Epithelial cell of esophagus (primary cell): Measurements from ENCODE around the gene ADPRH.
"Not testable (repeated sequence)": the region's sequence is repeated elsewhere in the genome, so short reads cannot be mapped to it uniquely, and the experiment has no call there.

Source experiments
- DNase-seq: peaks from one replicate; pipeline ENCODE4 v3.0.0; 2010; ENCODE audit warnings: low read depth
- H3K4me3 ChIP-seq: 2 replicates; pipeline ENCODE4 v1.5.1; 2011; ENCODE audit warnings: mild to moderate bottlenecking, low read length, control low read depth
- TF ChIP-seq, protein P1 (sequence below): IDR thresholded peaks from 2 replicates; pipeline ENCODE4 v1.5.1; 2011; ENCODE audit warnings: low read depth, mild to moderate bottlenecking, low read length, control low read depth, inconsistent platforms; ENCODE audit not compliant: insufficient read depth; ENCODE audit errors: missing control alignments

Gene ADPRH

DNA sequence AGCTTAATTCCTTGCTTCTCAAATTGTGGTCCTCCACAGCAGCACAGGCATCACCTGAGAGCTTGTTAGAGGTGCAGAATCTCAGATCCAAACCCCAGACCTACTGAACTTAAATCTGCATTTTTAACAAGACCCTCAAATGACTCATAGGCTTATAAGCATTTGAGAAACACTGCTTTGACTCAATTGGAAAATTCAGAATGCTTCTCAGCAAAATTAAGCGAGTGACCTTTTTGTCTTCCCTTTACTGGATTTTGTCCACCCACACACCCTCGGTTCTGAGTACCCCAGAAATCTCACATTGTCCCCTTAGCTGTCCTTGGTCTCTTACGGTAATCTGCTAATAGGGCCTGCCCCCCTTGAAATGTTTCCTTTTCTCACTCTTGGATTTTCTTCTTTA lies 37.7 kb upstream of the ADPRH start:
- no peak for DNase-seq
- TF ChIP-seq, protein P1, sequence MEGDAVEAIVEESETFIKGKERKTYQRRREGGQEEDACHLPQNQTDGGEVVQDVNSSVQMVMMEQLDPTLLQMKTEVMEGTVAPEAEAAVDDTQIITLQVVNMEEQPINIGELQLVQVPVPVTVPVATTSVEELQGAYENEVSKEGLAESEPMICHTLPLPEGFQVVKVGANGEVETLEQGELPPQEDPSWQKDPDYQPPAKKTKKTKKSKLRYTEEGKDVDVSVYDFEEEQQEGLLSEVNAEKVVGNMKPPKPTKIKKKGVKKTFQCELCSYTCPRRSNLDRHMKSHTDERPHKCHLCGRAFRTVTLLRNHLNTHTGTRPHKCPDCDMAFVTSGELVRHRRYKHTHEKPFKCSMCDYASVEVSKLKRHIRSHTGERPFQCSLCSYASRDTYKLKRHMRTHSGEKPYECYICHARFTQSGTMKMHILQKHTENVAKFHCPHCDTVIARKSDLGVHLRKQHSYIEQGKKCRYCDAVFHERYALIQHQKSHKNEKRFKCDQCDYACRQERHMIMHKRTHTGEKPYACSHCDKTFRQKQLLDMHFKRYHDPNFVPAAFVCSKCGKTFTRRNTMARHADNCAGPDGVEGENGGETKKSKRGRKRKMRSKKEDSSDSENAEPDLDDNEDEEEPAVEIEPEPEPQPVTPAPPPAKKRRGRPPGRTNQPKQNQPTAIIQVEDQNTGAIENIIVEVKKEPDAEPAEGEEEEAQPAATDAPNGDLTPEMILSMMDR: no peak
- H3K4me3 ChIP-seq: no peak overlapping the region

- no peak for DNase-seq
- H3K4me3 ChIP-seq: no peak overlapping the region
- TF ChIP-seq, protein P1: no peak
These were observed 37.0 kb upstream of the ADPRH start for GRCh38 chr3:119542168-119542767.

DNA sequence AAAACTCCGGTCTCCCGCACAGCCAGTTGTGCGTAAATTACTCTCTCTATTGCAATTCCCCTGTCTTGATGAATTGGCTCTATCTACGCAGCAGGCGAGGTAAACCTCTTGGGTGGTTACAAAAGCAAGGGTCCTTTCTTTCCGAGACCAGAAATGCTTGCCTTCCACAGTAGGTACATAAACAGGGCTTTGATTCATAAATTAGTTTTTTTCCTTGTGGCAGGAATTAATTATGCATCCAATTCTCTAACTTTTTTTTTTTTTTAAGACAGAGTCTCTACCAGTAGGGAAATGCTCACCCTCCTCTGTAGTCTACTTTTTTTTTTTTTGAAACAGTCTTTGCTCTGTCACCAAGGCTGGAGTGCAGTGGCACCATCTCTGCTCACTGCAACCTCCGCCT lies 36.1 kb upstream of the ADPRH start:
- no peak for DNase-seq

DNA sequence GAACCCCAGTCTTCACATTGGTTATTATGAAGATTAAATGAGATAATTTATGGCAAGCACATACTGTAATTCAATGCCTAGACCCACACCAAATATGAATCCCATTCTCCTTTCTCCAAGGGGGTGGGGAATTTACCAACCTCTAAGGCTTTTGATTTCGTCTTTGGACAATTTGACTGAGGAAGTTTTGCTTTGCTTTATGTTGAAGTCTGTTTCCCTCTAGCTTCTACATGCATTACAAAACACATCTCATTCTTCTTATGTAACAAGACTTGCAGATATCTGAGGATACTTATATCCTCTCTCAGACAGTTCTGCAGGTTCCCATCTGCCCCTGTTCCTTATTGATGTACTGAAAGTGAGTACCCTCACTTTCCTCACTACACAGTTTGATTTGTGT lies 32.1 kb upstream of the ADPRH start:
- TF ChIP-seq, protein P1: no peak
- no peak overlapping the region for H3K4me3 ChIP-seq
- DNase-seq: no peak

More for the DNA sequence above, 36.1 kb upstream of the ADPRH start:
- TF ChIP-seq, protein P1: no peak
- no peak overlapping the region for H3K4me3 ChIP-seq

DNA sequence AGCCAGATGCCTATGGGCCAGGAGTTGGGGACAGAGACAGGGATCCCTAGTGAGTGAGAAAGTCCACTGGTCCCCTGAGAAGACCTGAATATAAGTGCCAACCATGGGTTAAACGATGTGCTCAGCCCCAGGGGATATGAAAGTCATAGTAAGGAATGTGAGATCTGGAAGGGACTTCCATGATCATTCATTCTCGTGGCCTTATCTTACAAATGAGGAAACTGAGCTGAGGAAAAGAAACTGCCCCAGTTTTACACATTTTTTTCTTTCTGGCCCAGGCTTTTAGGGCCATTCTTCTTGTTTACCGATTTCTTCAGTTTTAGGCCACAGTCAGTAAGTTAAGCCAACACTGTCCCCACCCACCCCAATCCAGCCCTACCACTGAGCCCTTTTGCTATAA lies 31.0 kb upstream of the ADPRH start:
- H3K4me3 ChIP-seq: no peak overlapping the region
- TF ChIP-seq, protein P1: no peak
- DNase-seq: no peak

- DNase-seq: no peak
- TF ChIP-seq, protein P1: no peak
- no peak overlapping the region for H3K4me3 ChIP-seq
These were observed 28.9 kb upstream of the ADPRH start for GRCh38 chr3:119550192-119550910.

- H3K4me3 ChIP-seq: no peak overlapping the region
- DNase-seq: no peak
- TF ChIP-seq, protein P1: no peak
These were observed 27.7 kb upstream of the ADPRH start for GRCh38 chr3:119551598-119551997.

DNA sequence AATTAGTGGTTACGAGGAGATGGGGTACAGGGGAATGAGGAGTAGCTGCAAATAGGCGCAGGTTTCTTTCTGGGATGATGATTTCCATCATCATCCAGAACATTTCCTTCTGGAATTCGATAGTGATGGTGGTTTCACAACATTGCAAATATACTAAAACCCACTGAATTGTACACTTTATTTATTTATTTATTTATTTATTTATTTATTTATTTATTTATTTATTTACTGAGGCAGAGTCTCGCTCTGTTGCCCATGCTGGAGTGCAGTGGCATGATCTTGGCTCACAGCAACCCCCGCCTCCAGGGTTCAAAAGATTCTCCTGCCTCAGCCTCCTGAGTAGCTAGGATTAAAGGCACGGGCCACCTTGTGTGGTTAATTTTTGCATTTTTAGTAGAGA lies 26.4 kb upstream of the ADPRH start:
- DNase-seq, H3K4me3 ChIP-seq: not testable (repeated sequence)
